NCI-H2196 (cell line): ENCODE measurements around the gene TRIM31.

Experiments
- DNase-seq: peaks from one replicate; lab custom pipeline; 2025; ENCODE audit not compliant: unreplicated experiment; lab: John Stamatoyannopoulos, UW

TRIM31 gene

DNA sequence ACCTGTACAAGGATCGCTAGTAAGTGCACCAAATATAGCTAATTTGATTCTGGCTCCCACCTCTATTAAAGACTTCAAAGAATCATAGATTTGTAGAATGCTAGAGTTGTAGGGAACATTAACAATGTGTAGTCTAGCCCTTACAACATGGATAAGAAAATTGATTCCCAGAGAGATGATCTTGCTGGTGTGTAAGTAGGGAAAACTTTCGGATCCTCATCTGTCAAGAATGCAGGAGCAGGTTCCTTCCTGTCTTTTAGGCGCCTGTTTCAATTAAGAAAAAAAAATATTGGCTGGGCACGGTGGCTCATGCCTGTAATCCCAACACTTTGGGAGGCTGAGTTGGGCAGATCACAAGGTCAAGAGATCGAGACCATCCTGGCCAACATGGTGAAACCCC, 25.0 kb downstream of the TRIM31 start:
- no peak for DNase-seq

DNA sequence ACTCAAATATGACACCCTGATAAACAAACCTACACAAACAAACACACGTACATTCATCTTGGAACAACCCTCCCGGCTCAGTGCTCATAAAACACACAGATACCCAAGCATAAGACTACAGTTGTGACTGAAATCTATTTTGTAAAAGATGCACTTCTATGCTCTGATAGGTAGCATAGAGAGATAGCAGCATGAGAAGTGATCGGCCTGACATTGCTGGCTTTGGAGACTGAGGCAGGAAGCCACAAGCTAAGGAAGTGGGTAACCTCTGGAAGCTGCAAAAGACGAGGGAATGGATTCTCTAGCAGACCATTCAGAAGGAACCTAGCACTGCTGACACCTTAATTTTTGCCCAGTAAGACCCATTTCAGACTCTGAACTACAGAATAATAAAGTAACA, 35.7 kb downstream of the TRIM31 start:
- DNase-seq: no peak

DNA sequence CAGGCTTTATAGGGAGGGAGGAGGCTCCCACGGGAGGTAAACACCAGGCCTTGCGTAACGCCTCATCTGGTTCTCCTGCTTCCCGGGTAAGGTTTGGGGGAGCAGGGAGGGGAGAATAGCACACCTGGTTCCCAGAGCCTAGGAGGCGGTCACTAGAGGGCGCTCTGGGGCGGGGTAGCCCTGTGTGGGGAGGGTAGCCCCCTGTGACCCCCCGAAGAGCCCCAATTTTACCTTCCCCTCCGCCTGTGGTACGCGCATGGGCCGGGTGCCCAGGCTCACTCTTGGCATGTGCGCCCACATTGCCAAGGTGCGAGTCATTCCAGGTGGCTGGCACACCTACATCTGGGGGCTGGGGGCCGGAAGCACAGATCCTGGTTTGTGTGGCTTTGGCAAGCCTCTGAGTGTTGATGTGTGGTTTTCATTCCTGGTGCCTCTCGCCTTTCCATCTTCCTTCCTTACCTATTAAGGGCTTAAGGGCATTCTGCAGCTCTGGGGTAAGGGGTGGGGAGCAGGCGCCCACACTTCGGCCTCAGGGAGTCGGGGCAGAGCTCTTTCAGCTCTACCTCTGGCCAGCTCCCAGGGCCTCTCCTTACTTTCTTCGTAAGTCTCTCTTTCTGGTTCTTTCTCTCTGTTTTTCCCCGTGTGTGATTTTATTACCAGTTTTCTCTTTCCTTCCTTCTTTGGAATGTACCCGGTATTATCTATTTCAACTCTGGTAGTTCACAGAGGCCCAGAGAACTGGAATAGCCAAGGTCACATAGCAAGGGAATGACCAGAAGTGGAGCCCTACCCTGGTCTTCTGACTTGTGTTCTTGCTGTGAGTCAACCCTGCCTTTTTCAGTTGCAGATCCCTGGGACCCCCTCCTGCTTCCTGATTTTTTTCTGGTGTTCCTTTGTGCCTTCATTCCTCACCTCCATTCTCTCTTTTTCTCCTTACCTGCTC, 36.8 kb downstream of the TRIM31 start:
- peak; percentile 43 for DNase-seq

DNA sequence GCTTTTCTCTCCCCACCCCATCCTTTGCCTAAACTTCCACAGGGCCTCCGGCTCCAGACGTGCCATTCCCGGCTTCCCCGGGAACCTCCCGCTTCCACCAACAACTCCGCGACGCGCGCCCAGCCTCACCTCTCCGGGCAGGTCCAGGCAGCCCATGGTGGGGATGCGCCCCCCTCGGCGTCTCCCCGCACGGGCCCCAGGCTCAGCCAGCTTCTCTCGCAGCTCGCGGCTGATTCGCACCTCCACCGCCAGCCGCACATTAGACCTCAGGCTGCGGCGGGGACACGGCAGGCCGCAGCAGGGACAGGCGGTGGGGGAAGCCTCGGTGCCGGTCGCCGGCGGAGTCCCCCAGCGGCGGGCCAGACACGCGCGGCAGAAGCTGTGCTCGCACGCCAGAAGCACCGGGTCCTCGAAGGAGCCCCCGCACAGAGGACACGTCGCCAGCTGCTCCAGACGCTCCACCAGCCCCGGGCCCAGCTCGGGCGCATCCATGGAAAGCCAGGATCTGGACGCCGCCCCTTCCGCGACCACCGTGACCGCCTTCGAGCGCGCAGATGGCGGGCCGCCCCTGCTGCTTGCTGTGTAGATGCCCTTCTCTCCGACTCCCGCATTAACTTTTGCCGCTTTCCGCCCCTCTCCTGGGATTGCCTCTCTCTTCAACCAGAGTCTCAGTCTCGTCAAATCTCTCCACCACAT, 37.6 kb downstream of the TRIM31 start, which contains the start of gene RNF39:
TSS of gene RNF39 (minus strand) at position 676 of the 696 bp plus-strand sequence. CDS start at position 492, 184 bp downstream.
- DNase-seq: no peak

DNA sequence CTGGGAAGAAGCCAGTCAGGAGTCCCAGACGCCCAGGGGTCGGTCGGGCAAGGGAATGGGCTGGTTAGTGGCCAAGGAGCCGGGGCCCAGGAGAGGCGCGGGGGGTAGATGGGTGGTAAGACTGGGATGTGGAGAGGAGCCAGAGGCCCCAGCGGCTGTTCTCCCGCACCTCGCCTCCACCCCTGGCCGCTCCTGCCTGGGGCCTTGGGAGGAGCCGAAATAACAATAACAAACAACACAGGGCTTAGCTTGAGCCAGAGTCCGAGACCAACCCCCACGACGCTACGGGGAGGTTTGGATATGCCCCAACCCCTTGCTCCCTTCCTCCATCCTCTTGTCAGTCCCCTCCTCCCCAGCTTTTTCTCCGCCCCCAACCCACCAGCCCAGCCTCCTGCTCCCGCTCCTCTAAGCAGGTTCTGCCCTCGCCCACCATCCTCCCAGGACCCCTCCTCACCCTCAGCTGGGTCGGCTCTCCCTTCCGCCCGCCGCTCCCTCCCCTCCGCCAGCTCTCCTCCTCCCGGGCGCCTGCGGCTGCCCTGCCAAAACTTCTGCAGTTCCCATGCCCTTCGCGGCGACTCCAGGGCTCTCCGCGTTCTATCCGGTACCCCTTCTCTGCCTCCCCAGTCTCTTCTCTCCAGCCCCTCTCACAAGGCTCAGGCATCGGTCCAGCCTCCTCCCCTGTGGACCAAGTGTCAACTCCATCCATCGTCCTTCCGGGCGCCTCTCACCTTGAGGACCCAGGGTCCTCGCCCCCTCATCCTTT, 38.4 kb downstream of the TRIM31 start:
- no peak for DNase-seq

DNA sequence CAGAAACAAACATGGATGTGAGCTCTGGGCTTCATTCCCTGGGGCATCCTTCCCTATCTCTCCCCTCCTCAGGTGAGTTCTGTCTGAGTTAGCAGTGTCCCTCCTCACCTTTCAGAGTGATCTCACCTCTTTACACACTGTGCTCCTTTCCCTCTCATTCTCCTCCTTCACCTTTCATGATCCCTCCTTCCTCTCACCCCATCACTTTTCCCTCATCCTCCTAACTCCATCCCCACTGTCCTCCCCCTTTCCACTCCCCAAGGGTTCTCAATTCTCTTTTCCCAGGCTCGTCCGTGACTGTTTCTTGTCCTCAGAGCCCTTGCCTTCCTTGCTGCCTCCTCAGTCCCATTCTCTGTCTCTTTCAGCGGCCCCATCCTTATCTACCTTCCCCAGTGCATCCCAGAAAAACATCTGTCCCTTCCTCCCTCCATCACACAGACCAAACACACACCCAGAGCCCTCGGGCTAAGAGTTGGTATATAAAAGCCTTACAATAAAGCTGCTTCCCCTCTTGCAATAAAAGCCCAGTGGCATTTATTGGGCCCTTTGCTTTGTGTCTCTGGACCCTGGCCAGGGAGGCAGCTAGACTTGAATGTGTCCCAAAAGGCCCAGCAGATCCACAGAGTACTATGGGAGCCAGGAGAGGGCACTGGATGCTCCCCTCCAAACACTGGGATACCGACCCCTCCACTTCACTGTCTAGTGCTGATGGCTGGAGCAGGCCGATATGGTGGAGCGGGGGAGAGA, 39.2 kb downstream of the TRIM31 start:
- no peak for DNase-seq

DNA sequence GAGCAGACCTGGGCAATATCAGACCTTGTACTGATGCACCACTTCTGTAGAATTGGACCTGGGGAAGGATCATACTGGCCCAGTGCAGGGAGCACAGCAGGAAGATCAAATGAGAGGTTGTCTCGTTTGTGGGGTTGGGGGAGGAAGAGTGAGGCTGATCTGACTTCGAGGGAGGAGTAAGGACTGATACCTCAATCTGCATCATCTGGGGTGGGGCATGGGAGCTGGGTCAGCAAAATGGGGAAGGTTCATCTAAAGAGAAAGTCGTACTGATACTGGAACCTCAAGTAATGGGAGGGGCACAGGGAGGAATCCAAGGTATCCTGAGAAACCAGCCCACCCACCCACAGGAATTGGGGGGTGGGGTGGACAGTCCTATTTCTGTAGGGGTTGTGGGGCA, 41.0 kb downstream of the TRIM31 start:
- DNase-seq: no peak

DNA sequence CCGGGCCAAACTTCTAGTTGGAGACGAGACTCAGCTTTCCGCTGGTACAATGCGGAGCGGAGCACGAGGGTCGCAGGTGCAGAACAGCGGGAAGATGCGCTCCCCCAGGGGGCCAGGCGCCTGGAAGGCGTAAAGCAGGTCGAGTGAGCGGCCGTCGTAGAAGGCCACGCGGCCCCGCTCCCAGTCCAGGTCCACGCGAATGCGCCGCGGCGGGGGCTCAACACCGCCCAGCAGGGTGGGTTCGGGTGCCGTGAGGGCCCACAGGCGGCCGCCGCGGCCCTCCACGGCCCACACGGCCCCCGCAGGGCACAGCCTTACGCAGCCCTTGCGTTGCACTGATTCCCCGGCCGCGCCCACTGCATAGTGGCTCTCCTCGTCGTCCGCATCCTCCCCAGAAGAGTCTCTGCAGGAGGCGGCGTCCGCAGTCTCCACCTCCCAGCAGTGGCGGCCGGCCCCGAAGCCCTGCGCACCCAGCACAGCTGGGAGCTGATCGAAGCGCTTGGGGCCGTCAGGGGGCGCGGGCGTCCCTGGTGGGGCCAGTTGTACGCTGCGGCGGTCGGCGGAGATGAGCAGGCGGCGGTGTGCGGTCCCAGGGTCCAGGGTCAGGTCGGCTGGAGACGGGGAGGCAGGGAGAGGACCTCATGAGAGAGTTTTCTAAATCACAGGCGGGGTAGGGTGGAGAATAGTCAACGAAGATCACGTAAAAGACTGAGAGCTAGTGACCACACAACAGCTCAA, 41.6 kb downstream of the TRIM31 start:
- DNase-seq: no peak

DNA sequence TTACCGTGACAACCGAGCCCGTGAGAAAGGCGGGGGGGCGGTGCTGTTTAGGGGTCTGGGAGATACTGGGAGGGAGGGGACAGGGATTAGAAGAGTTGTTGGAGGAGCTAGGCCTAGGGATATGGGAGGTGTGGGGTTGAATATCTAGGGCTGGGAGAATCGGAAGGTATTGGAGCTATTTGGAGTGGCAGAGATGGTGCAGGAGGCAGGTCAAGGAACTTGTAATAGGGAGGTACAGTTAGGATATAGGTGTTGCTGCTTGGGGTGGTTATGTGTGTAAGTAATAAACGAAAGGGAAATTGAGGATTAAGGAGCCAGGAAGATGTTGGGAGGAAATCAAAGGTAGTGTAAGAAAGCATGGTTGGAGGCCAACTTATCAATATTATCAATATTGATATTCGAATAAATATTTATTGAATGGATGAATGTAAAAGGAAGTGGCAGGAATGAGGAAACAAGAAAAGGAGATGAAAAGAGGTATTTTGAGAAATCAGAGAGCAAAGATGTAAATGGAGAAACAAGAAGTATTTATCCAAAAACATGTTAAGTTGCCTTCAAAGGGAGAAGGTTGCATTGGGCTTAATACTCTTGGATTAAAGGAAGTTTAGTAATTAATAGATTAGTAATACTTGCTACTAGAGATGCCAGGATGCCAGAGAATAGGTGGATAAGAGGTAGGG, 45.3 kb downstream of the TRIM31 start:
- no peak for DNase-seq

DNA sequence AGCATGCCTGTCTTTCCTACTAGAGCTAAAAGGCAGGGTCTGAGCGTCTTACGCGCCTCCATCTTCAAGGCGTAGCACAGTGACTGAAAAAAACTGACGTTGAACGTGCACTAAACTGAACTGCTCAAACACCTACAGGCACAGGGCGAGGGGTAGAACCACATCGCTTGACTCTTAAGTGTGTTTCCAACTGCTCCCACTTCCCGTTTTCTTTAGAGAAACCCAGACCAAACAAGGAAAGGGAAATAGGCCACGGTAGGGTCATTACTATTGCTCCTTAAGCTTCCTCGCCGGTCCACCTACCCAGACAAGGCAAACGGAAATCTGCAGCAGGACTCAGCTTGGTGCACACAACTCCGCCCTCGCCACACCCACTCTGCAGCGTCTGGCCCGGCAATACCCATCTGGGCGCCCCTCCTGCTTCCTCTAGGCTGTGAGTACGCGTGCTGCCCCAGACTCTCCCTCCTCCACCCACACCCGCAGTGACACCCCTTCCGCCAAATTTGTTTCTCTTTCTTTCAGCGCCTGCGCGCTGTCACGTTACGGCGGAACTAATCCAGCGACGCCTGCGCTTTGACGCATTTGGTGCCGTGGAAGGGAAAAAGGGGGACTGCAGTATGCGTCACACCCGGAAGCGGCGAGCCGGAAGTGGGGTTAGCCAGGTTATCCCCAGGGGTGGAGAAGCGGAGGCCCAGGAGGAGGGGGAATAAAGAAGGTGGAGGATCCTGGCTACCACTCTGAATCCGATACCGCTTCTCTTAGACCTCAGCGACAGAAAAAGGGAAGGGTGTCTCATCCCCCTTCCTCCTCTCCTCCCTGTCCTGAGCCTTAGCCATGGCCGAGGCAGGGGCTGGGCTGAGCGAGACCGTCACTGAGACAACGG, 46.1 kb downstream of the TRIM31 start, which contains the start of gene PPP1R11:
TSS of gene PPP1R11 (plus strand) at position 622 of the 883 bp plus-strand sequence. CDS start at position 835, 213 bp downstream.
- peak; percentile 99 for DNase-seq

DNA sequence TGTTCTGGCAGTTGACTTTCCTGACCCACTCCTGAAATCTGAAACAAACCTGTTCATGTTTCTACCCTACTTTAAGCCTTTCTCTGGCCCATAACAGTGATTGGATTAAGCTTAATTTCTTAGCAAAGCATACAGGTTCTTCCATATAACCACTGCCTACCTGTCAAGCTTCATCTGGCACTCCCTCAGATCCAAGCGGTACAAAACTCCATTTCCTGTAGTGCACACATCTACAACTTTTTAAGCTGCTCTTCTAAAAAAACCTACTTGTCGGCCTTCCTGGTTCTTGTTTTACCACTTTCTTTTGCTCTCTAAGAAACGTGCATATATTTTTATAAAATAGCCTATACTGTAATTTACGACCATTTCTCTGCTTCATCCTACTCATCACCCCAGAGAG, 46.8 kb downstream of the TRIM31 start:
- DNase-seq: no peak

DNA sequence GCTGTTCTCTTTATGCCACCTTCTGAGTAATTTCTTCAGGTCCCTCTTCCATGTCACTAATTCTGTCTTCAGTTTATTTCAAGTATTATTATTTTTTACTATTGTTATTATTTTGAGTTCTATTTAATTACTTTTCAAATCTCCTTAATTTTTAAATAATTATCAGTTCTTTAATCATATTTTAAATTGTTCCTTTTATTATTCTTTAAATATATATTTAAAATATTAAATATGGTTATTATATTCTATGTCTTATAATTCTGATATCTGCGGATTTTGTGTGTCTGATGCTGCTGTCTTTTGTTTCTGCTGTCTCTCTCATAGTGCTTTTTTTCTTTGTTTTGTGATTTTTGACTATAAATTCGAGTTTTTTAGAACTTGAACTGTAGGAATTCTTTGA, 49.6 kb downstream of the TRIM31 start:
- DNase-seq: no peak

DNA sequence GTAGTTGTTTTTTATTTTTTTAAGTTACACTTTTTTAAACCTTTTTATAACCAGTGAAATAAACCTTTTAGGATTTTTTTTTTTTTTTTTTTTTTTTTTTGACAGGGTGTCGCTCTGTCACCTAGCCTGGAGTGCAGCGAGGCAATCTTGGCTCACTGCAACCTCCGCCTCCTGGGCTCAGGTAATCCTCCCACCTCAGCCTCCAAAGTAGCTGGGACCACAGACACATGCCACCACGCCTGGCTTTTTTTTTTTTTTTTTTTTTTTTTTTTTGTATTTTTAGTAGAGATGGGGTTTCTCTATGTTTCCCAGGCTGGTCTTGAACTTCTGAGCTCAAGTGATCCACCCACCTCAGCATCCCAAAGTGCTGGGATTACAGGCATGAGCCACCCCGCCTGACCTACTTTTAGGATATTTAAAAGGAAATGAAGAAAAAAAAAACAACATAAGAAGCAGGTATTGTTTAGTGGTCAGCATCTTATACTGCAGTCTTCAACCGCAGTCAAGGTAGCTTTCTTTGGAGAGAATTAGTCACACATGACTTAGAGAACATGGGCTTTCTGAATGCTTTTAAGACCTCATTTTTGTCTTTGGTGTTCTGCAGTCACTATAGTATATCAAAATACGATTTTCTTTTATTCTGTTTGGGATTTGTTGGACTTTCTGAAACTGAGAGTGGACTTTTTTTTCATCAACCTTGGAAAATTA, 50.3 kb downstream of the TRIM31 start:
- DNase-seq: no peak

DNA sequence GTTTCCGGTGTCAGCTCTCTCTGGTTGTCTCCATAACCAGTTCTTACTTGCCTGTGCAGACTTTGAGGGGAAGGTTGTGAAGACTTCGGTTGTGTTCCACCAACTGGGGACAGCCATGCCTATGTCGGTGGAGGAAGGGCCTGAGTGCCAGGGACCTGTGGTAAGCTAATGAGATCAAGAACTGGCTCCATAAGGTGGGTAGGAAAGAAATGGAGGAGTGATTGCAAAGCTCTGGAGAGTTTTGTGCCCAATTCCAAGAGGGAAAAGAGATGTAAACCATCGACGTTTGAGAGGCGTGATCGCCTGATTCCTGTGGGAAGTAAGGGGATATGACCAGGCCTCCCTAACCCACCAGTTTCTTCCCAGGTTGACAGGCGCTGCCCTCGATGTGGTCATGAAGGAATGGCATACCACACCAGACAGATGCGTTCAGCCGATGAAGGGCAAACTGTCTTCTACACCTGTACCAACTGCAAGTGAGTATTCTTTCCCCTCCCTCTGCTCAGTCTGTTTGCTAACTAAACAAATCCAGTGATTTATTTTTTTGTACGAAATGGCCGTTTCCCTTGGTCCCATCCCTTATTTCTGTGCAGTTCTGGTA, 50.9 kb downstream of the TRIM31 start:
- no peak for DNase-seq

DNA sequence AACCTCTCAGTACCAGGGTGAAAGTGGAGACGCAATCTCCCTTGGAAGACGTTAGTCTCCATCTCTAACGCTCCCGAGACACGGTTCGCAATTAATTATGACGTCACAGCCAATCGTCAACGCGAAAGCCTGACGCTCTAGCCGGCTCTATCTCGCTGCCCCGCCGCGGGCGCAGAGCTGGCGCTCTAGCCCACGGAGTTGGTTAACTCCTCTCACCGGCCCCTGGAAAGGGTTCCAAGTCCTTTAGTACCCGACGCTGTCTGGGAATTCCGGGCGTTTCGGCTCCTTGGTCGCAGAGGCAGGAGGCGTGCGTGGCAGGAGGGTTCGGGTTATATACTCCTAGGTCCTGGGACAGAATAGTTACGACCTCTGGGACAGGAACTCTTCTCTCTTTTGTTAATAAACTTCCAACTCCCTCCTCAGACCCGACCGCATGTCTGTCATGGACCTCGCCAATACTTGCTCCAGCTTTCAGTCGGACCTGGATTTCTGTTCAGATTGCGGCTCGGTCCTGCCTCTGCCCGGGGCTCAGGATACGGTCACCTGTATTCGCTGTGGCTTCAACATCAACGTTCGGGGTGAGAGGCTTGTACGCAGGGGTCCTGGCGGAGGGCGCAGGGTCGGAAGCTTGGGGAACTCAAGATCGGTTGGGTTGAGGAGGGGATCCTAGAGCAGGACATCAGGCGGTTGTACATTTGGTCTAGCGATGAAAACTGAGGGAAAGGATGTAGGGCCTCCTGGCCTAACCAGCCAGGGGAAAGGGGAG, 51.6 kb downstream of the TRIM31 start, which contains the start of gene POLR1H:
TSS of gene POLR1H (plus strand) at position 174 of the 766 bp plus-strand sequence. CDS start at position 434, 260 bp downstream.
- DNase-seq: peak; percentile 98

DNA sequence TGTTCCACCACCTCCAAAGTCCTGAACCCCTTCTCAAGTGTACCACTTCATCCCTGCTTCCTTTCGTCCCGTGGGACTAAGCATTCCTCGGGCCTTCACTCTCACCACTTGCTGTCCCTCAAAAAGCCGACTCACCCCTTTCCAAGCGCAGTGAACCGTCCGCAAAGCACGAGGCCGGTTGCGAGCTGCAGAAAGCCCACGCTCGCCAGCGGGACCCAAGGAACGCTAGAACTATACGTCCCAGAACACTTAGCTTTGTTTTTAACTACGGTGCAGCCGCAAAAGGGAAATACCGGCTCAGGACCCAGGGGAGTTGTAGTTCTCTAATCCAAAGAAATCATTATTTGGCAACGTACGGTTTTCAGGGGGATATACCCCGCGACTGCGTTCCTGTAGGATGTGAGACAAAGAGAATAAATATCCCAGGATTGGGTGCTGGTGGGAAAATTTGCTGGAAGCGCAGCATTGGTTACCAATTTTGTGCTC, 52.2 kb downstream of the TRIM31 start:
- no peak for DNase-seq
